NB4 (cell line): ENCODE results near the gene PYROXD2.
"Not testable (repeated sequence)": the region's sequence is repeated elsewhere in the genome, so short reads cannot be mapped to it uniquely, and the experiment has no call there.

Source experiments
- DNase-seq: peaks from one replicate; pipeline ENCODE4 v3.0.0; 2010; ENCODE audit warnings: low read depth
- H3K4me3 ChIP-seq: one replicate; pipeline ENCODE4 v1.5.1; 2011; ENCODE audit warnings: mild to moderate bottlenecking, low read depth, low read length, moderate library complexity
- CTCF ChIP-seq: IDR thresholded peaks from one replicate; pipeline ENCODE4 v1.5.1; 2012; ENCODE audit warnings: low read depth, low read length
- MAX ChIP-seq: IDR thresholded peaks from 2 replicates; pipeline ENCODE4 v1.6.1; 2011; ENCODE audit warnings: low read depth, low read length
- MYC ChIP-seq: IDR thresholded peaks from 2 replicates; pipeline ENCODE4 v1.6.1; 2011; ENCODE audit warnings: low read depth, low read length
- POLR2A ChIP-seq: IDR thresholded peaks from 2 replicates; pipeline ENCODE4 v1.6.1; 2011; ENCODE audit warnings: mild to moderate bottlenecking; ENCODE audit not compliant: insufficient read length; ENCODE audit errors: extremely low read depth

The PYROXD2 gene

GRCh38 chr10:98353170-98353569 lies 61.8 kb downstream of the PYROXD2 start:
- TF ChIP-seq CTCF, result no peak
- TF ChIP-seq POLR2A, result no peak
- no peak for TF ChIP-seq MAX
- TF ChIP-seq MYC, result no peak
- no peak for DNase-seq
- H3K4me3 ChIP-seq, result no peak overlapping the region

- DNase-seq, result no peak
- no peak overlapping the region for H3K4me3 ChIP-seq
- no peak for TF ChIP-seq MAX
- no peak for TF ChIP-seq MYC
- no peak for TF ChIP-seq POLR2A
- no peak for TF ChIP-seq CTCF
These were observed 63.1 kb downstream of the PYROXD2 start for GRCh38 chr10:98351831-98352402.

- no peak overlapping the region for H3K4me3 ChIP-seq
- peak; percentile 93 for DNase-seq
- no peak for TF ChIP-seq CTCF
- no peak for TF ChIP-seq POLR2A
- no peak; the same call in none of the 2 replicates for TF ChIP-seq MAX
- no peak; the same call in 1 of the 2 replicates for TF ChIP-seq MYC
These were observed 65.5 kb downstream of the PYROXD2 start for GRCh38 chr10:98349508-98349922.

GRCh38 chr10:98346847-98347246 lies 68.1 kb downstream of the PYROXD2 start:
- no peak for DNase-seq
- H3K4me3 ChIP-seq, result no peak overlapping the region
- TF ChIP-seq MYC, result no peak
- TF ChIP-seq CTCF, result no peak
- TF ChIP-seq MAX, result no peak
- no peak for TF ChIP-seq POLR2A

- DNase-seq, result no peak
- TF ChIP-seq CTCF (no peak), POLR2A (no peak), MAX (no peak), MYC (no peak)
These were observed 70.4 kb downstream of the PYROXD2 start for GRCh38 chr10:98344589-98345038.

GRCh38 chr10:98341701-98342100 lies 73.3 kb downstream of the PYROXD2 start:
- not testable (repeated sequence) for DNase-seq, H3K4me3 ChIP-seq

More at GRCh38 chr10:98344589-98345038, 70.4 kb downstream of the PYROXD2 start:
- H3K4me3 ChIP-seq, result no peak overlapping the region
